Astrocyte of the spinal cord (primary cell): ENCODE measurements around the gene MUC12.

ENCODE experiments used
- DNase-seq: peaks from one replicate; pipeline ENCODE4 v3.0.0; 2011; ENCODE audit warnings: low read depth, low spot score
- H3K4me3 ChIP-seq: 2 replicates; pipeline ENCODE4 v1.5.1; 2011; ENCODE audit warnings: low read depth, mild to moderate bottlenecking, low read length, moderate library complexity
- in situ Hi-C: cut with HindIII; loops from 2 replicates; pipeline ENCODE4 v1.10.0; 2017; ENCODE audit warnings: low sequenced_read_pairs
- TF ChIP-seq, protein P1 (sequence below): IDR thresholded peaks from 2 replicates; pipeline ENCODE4 v1.5.1; 2012; ENCODE audit warnings: low read depth, mild to moderate bottlenecking, low read length, inconsistent platforms

MUC12 gene

DNA sequence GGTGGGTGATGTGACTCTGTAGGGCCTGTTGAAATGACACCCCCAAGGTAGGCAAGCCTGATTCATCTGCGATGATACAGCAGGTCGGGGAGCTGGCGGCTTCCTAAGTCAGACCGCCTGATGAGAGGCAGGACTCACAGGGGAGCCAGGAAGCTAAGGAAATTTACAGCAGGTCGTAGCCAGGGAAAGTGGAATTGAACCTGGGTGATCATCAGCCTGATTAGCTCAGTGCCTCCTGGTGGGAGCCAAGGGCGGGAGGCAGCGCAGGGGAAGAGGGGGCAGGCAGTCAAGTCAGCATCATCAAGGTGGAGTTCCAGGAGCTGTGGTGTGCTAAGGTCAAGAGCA, 97.4 kb downstream of the MUC12 start:
- no peak for DNase-seq
- H3K4me3 ChIP-seq = no peak overlapping the region
- TF ChIP-seq, protein P1, sequence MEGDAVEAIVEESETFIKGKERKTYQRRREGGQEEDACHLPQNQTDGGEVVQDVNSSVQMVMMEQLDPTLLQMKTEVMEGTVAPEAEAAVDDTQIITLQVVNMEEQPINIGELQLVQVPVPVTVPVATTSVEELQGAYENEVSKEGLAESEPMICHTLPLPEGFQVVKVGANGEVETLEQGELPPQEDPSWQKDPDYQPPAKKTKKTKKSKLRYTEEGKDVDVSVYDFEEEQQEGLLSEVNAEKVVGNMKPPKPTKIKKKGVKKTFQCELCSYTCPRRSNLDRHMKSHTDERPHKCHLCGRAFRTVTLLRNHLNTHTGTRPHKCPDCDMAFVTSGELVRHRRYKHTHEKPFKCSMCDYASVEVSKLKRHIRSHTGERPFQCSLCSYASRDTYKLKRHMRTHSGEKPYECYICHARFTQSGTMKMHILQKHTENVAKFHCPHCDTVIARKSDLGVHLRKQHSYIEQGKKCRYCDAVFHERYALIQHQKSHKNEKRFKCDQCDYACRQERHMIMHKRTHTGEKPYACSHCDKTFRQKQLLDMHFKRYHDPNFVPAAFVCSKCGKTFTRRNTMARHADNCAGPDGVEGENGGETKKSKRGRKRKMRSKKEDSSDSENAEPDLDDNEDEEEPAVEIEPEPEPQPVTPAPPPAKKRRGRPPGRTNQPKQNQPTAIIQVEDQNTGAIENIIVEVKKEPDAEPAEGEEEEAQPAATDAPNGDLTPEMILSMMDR = no peak
- in situ Hi-C loops = no loop called here

DNA sequence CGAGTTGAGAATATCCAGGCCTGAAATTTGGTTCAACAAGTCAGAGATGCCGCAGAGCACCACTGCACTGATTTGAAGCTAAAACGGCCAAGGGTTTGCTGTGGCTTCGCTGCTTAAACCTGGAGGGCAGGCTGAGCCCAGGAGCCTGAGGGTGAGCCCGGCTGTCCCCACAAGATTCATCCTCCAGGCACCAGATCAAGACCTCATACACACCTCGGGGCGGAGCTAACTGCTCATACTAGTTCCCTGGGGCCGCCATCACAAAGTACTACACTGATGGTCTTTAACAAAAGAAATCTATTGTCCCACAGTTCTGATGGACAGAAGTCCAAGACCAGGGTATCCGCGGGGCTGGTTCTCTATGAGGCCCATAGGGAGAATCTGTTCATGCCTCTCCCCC, 99.0 kb downstream of the MUC12 start:
- in situ Hi-C loops = no loop called here
- DNase-seq = no peak
- H3K4me3 ChIP-seq = no peak overlapping the region

More for the DNA sequence above, 99.0 kb downstream of the MUC12 start:
- TF ChIP-seq, protein P1 = no peak
